NT2/D1 (cell line): ENCODE data around the gene HAND2.

ENCODE experiments used
- DNase-seq: peaks from one replicate; pipeline ENCODE4 v3.0.0-alpha.2; 2011; ENCODE audit warnings: low read depth, low spot score
- H3K27me3 ChIP-seq: 2 replicates; pipeline ENCODE4 v1.6.0; 2011; ENCODE audit warnings: mild to moderate bottlenecking; ENCODE audit not compliant: insufficient read length, insufficient read depth
- H3K36me3 ChIP-seq: 2 replicates; pipeline ENCODE4 v1.6.1; 2011; ENCODE audit warnings: mild to moderate bottlenecking, low read length, mixed read lengths; ENCODE audit not compliant: insufficient read depth, insufficient read length
- H3K4me1 ChIP-seq: 2 replicates; pipeline ENCODE4 v1.5.1; 2011; ENCODE audit not compliant: insufficient read depth, insufficient read length
- H3K4me3 ChIP-seq: 2 replicates; pipeline ENCODE4 v1.5.1; 2011; ENCODE audit warnings: low read depth; ENCODE audit not compliant: insufficient read length
- H3K9ac ChIP-seq: 2 replicates; pipeline ENCODE4 v1.6.0; 2011; ENCODE audit warnings: low read depth; ENCODE audit not compliant: insufficient read length
- H3K9me3 ChIP-seq: 2 replicates; pipeline ENCODE4 v1.5.1; 2011; ENCODE audit warnings: mild to moderate bottlenecking, low read length; ENCODE audit not compliant: insufficient read depth
- SUZ12 ChIP-seq: IDR thresholded peaks from 2 replicates; pipeline ENCODE4 v1.6.1; 2011; ENCODE audit not compliant: insufficient read length, insufficient read depth; ENCODE audit errors: extremely low read depth
- YY1 ChIP-seq: IDR thresholded peaks from 2 replicates; pipeline ENCODE4 v1.6.1; 2011; ENCODE audit not compliant: insufficient read length, insufficient read depth
- ZNF274 ChIP-seq: IDR thresholded peaks from 2 replicates; pipeline ENCODE4 v1.6.1; 2011; ENCODE audit warnings: mild to moderate bottlenecking, low read depth, low read length

Gene HAND2

DNA sequence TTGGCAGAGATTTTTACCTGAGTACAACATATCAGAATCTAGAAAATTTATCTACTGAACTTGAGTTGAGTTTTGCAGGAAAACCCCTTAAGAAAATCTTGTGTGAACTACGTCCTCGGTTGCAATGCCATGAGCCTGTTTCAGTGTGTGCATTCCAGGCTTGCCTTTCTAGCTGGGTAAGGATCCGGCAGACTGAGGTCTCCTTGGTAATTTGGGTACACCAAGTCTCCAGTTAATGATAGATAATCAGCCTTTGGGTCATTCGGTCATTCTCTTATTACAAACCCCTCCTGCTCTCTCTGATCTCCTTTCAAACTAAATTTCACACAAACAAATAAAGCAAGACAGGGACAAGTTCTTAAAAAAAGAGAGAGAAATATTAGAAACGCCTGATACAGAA lies 5.9 kb upstream of the HAND2 start:
- no peak overlapping the region for H3K4me3 ChIP-seq
- H3K27me3 ChIP-seq, result peaks cover 100% of the 10 kb centered on the region
- H3K36me3 ChIP-seq, result no peaks in the 10 kb centered on the region
- H3K9me3 ChIP-seq, result no peaks in the 10 kb centered on the region
- DNase-seq, result no peak
- H3K4me1 ChIP-seq, result no peaks in the 10 kb centered on the region
- no peak for TF ChIP-seq SUZ12
- TF ChIP-seq ZNF274, result no peak
- TF ChIP-seq YY1, result no peak
- H3K9ac ChIP-seq, result no peak overlapping the region

DNA sequence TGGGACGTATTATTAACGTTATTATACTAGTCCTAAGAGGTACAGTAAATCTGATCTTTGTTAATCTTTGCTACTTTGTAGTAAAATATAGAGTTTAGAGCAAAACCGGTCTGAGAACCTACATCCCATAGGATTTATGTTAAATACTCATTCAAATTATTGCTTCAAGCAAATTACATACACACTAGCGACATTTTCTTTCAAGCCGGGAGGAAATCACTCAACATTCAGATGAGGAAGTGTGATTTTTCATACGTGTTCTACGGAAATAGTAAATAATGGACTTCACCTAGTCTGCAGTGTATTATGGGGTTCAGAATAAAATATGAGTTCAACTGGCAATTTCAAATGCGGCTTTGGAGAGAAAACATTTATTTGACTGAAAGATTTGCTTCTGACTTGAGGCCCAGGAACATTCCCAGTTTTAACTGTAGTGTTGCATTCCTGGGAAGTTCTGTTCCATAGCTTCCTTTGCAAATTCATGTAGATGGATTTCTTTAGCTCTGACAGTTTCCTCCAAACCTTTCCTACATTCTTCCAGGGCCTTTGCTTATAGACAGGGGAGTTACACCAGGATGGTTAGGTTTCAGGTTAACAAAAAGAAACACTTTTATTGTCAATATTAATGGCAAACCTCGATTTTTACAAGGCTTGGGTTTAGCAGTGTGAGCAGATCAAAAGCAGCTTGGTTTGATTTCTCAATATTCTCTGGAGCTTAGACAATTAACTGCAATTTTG lies 5.3 kb upstream of the HAND2 start:
- no peaks in the 10 kb centered on the region for H3K9me3 ChIP-seq
- no peaks in the 10 kb centered on the region for H3K36me3 ChIP-seq
- H3K4me1 ChIP-seq, result no peaks in the 10 kb centered on the region
- H3K4me3 ChIP-seq, result no peak overlapping the region
- H3K27me3 ChIP-seq, result peaks cover 100% of the 10 kb centered on the region
- no peak overlapping the region for H3K9ac ChIP-seq
- no peak for TF ChIP-seq YY1
- no peak for TF ChIP-seq SUZ12
- no peak for TF ChIP-seq ZNF274
- no peak for DNase-seq

DNA sequence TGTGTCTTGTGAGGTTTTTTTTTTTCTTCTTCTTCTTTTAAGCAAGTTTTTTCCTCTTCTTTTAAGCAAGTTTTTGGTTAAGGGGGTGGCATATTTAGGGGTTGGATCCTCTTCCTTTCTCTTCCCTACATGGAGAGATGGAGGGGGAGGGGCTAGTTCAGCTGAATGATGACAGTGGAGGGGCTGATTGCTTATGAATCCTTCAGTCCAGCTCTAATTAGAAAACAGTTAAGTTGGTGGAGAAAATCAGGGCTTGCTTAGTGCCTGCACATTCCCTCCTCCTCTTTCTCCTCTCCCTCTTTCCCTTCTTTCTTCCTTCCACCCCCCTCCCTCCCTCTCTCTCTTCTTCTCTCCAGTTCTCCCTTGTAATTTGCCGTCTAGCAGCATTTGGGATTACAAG lies 4.4 kb upstream of the HAND2 start:
- H3K36me3 ChIP-seq, result no peaks in the 10 kb centered on the region
- TF ChIP-seq YY1, result no peak
- no peak for TF ChIP-seq ZNF274
- TF ChIP-seq SUZ12, result no peak
- H3K9me3 ChIP-seq, result no peaks in the 10 kb centered on the region
- no peak overlapping the region for H3K4me3 ChIP-seq
- H3K9ac ChIP-seq, result no peak overlapping the region
- DNase-seq, result no peak
- H3K27me3 ChIP-seq, result peaks cover 100% of the 10 kb centered on the region
- H3K4me1 ChIP-seq, result no peaks in the 10 kb centered on the region

DNA sequence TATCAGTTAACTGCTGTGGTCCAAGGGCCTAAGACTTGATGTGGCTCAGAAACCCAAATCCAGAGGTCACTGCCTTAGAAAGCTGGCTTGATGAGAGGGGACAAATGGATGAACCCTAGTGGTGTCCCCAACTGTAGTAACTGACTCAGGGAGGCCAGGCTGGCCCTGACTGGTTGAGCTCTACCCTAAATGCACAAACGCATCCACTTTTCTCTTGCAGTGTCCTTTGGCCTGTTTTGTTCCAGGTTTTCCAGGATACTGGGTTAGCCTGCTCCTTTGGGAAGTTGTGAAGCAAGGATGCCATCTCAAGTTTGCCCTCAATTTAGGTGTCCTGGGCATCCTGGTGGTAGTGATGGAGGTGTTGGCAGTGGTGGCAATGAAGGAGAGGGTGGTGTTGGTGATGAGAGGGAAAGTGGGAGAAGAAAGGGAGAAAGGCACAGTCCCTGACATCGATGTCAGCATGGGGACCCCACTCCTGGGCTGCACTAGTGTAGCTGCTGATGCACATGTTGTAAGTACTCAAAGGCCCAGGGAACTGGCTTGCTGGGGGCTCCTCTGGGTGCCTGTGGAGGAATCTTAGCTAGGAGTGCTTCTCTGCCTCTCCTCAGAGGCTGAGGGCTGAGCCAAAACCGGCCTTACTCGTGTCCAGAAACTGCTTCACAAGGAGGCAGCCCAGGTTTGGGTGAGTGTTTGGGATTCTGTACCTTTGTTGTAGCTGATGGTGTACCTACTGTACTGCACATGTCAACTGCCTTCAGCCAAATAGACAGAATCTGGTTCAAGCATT lies 2.9 kb upstream of the HAND2 start:
- Histone ChIP-seq H3K27me3 (peaks cover 98% of the 10 kb centered on the region), H3K9ac (no peak overlapping the region), H3K36me3 (no peaks in the 10 kb centered on the region), H3K9me3 (no peaks in the 10 kb centered on the region), H3K4me1 (no peaks in the 10 kb centered on the region), H3K4me3 (no peak overlapping the region)
- TF ChIP-seq SUZ12 (no peak), ZNF274 (no peak), YY1 (no peak)
- no peak for DNase-seq

GRCh38 chr4:173531086-173531965 lies 1.3 kb upstream of the HAND2 start:
- Histone ChIP-seq H3K36me3 (no peaks in the 10 kb centered on the region), H3K27me3 (peaks cover 98% of the 10 kb centered on the region), H3K9me3 (no peaks in the 10 kb centered on the region), H3K4me3 (no peak overlapping the region), H3K9ac (no peak overlapping the region), H3K4me1 (no peaks in the 10 kb centered on the region)
- no peak for DNase-seq
- TF ChIP-seq ZNF274 (no peak), SUZ12 (peak; percentile 99), YY1 (no peak)

- Histone ChIP-seq H3K27me3 (peaks cover 98% of the 10 kb centered on the region), H3K4me1 (no peaks in the 10 kb centered on the region), H3K9me3 (no peaks in the 10 kb centered on the region), H3K4me3 (peak overlapping the region; percentile 28), H3K9ac (no peak overlapping the region), H3K36me3 (no peaks in the 10 kb centered on the region)
- DNase-seq, result no peak
- TF ChIP-seq ZNF274 (no peak), YY1 (no peak), SUZ12 (no peak)
Observed at GRCh38 chr4:173530326-173531085, 477 bp upstream of the HAND2 start.
